Smooth muscle cell (in vitro differentiated cells): ENCODE measurements around the gene ENDOD1. TPM values are rescaled to one million over a fixed set of nuclear protein-coding genes. Genes with fewer than 3 reads are reported as not detected.

Source experiments
- polyA plus RNA-seq: library from polyadenylated mRNA; unstranded; fragments of >200 nt; fragmentation: Nextera tagmentation; extraction: Ambion mirVana; gene quantifications from 2 replicates; pipeline ENCODE4 v1.2.1, GENCODE V29; 2016
- total RNA-seq: library from RNA; depleted of rRNA; stranded (reverse); fragments of >200 nt; gene quantifications from 2 replicates; pipeline ENCODE4 v1.2.3, GENCODE V29; 2014

Gene ENDOD1
- total and polyA plus RNA-seq, 2 experiments from 2014 or later, result 44.8 to 125 TPM

Other genes starting within 250 kb of the ENDOD1 start
- gene CWC15, start 116.3 kb upstream of the ENDOD1 start, total RNA-seq, result 64.1 and 80.7 TPM in 2 replicates
- 70.0 and 70.2 TPM in 2 replicates for gene CWC15, start 116.3 kb upstream of the ENDOD1 start, polyA plus RNA-seq
- 0.63 and 0.94 TPM in 2 replicates for gene KDM4D, start 116.1 kb upstream of the ENDOD1 start, total RNA-seq
- 0.54 and 1.4 TPM in 2 replicates for gene KDM4D, start 116.1 kb upstream of the ENDOD1 start, polyA plus RNA-seq
- not detected in 2 replicates for gene KDM4E, start 64.6 kb upstream of the ENDOD1 start, total RNA-seq
- not detected in 2 replicates for gene KDM4E, start 64.6 kb upstream of the ENDOD1 start, polyA plus RNA-seq
- gene KDM4F, start 40.4 kb upstream of the ENDOD1 start, total RNA-seq, result not detected in 2 replicates
- gene KDM4F, start 40.4 kb upstream of the ENDOD1 start, polyA plus RNA-seq, result not detected in 2 replicates
- 39.9 and 43.5 TPM in 2 replicates for gene SRSF8, start 22.9 kb upstream of the ENDOD1 start, total RNA-seq
- gene SRSF8, start 22.9 kb upstream of the ENDOD1 start, polyA plus RNA-seq, result 40.5 and 50.6 TPM in 2 replicates
- gene SESN3, start 141.4 kb downstream of the ENDOD1 start, total RNA-seq, result 374 and 429 TPM in 2 replicates
- 20.4 and 30.9 TPM in 2 replicates for gene SESN3, start 141.4 kb downstream of the ENDOD1 start, polyA plus RNA-seq